Myocyte (in vitro differentiated cells): ENCODE data around the gene RASA3. TPM values are rescaled to one million over a fixed set of nuclear protein-coding genes. Genes with fewer than 3 reads are reported as not detected.
A peak's percentile ranks its signal among the peaks of the same experiment; 100 is the strongest.
"Not testable (repeated sequence)": the region's sequence is repeated elsewhere in the genome, so short reads cannot be mapped to it uniquely, and the experiment has no call there.

Experiments
- DNase-seq: peaks from one replicate; pipeline ENCODE4 v3.0.0-alpha.2; 2012; ENCODE audit warnings: low read depth
- polyA plus RNA-seq: library from polyadenylated mRNA; unstranded; fragments of >200 nt; gene quantifications from one replicate; pipeline ENCODE4 v1.2.1, GENCODE V29; 2012; ENCODE audit warnings: missing spikeins
- total RNA-seq: library from RNA; depleted of rRNA; stranded (reverse); fragments of >200 nt; gene quantifications from 2 replicates; pipeline ENCODE4 v1.2.3, GENCODE V29; 2014

Gene RASA3, protein sequence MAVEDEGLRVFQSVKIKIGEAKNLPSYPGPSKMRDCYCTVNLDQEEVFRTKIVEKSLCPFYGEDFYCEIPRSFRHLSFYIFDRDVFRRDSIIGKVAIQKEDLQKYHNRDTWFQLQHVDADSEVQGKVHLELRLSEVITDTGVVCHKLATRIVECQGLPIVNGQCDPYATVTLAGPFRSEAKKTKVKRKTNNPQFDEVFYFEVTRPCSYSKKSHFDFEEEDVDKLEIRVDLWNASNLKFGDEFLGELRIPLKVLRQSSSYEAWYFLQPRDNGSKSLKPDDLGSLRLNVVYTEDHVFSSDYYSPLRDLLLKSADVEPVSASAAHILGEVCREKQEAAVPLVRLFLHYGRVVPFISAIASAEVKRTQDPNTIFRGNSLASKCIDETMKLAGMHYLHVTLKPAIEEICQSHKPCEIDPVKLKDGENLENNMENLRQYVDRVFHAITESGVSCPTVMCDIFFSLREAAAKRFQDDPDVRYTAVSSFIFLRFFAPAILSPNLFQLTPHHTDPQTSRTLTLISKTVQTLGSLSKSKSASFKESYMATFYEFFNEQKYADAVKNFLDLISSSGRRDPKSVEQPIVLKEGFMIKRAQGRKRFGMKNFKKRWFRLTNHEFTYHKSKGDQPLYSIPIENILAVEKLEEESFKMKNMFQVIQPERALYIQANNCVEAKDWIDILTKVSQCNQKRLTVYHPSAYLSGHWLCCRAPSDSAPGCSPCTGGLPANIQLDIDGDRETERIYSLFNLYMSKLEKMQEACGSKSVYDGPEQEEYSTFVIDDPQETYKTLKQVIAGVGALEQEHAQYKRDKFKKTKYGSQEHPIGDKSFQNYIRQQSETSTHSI
- 32.1 and 36.0 TPM in 2 replicates for total RNA-seq
- 37.1 TPM for polyA plus RNA-seq

GRCh38 chr13:114132419-114133121 lies at the start of gene RASA3:
Gene RASA3, minus strand, starts transcription at chr13:114132623. Its CDS starts 134 bp downstream, at chr13:114132489.
- peak; percentile 85 for DNase-seq

DNA sequence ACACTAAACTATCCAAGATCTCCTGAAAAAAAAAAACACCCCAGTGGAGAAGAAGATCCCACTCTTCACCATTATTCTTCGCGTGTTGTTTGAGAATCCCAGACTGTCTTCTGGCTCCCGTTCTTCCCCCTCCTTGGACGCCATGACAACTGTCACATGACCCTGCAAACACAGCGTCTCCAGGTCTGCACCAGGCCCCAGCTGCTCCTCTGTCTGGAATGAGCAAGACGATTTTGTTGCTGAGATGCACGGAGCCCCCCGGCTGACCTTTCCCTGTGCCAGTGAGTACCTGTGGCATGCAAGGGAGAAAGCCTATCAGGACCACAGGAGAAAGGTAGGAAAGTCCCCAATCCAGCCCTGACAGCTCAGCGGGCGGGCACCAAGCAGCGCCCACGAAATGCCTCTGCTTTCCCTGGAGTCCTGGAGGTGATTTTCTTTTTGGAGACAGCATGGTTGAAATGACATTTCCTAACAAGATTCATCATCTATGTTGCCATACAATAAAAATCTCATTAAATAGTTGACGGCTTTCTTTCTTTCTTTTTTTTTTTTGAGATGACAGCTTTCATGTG lies 46.8 kb upstream of the RASA3 start, which contains the start of gene CFAP97D2:
CFAP97D2 (plus strand) TSS at position 171 of the 572 bp plus-strand sequence; CDS start at position 245, 74 bp downstream.
- DNase-seq, result no peak

DNA sequence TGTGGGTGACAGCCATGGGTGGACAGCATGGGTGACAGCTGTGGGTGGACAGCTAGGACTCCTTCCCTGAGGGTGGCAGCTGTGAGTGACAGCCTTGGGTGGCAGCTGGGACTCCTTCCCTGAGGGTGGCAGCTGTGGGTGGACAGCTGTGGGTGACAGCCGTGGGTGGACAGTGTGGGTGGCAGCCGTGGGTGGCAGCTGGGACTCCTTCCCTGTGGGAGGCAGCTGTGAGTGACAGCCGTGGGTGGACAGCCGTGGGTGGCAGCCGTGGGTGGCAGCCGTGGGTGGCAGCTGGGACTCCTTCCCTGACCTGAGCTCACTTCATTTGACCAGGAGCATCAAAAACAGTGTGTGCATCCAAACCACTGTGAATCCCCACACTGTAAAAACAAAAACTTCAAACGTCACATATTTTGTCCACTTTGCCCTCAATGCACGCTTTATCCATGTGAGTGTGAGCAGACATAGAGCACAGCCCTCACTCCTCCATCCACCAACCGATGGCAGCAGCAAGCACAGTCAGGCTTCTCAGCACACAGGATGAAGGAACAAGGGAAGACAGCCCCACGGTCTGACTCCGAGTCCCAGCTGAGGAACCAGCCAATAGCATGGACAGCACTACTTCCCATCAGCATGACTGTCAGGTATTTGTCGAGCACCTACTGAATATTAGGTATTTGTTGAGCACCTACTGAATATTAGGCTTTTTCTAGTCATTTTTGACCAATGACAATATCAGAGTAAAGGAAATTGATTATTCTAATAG lies 45.0 kb upstream of the RASA3 start:
- DNase-seq, result peak; percentile 31

DNA sequence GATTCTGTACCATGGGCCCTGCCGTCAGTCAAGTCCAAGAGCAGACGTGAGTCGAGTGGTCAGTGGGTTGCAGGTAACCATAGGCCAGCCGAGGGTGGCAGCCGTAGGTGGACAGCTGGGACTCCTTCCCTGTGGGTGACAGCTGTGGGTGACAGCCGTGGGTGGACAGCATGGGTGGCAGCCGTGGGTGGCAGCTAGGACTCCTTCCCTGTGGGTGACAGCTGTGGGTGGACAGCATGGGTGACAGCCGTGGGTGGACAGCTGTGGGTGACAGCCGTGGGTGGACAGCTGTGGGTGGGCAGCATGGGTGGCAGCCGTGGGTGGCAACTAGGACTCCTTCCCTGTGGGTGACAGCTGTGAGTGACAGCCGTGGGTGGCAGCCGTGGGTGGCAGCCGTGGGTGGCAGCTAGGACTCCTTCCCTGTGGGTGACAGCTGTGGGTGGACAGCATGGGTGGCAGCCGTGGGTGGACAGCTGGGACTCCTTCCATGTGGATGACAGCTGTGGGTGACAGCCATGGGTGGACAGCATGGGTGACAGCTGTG lies 44.0 kb upstream of the RASA3 start:
- DNase-seq, result not testable (repeated sequence)

DNA sequence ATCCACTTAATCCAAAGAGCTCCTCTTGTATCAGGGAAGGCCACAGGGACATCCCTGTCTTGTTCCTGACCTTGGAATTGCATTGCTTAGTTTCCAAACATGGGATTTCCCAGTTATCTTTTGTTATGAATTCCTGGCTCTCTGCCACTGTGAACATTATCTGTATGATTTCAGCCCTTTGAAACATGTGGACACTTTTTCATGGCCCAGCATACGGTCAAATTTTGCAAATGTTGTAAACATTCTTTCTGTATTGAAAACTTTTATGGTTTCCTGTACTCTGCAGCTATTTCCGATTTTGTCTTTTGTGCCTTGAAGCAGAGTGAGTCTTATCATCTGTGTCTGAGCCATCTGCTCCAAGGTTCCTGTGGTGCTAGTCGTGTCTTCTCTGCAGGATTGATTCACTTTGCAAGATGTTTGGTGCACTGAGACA lies 42.1 kb upstream of the RASA3 start:
- no peak for DNase-seq

DNA sequence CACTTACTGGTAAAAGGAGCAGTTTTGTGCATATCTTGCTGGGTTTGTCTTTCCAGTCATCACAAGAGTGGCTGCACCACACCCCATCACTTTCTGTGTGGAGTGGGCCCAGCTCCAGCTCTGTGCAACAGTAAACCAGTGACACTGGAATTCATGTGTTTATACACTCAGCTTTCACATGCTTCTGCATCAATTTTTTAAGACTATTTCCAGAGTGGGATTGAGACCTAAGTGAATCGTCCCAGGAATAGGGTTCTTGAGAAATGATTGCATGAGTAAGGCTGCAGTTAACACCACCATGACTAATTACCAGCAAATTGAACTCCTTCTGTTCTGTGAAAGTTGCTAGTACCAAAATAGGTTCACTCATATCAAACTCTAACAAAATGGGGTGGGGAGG lies 41.3 kb upstream of the RASA3 start:
- no peak for DNase-seq

DNA sequence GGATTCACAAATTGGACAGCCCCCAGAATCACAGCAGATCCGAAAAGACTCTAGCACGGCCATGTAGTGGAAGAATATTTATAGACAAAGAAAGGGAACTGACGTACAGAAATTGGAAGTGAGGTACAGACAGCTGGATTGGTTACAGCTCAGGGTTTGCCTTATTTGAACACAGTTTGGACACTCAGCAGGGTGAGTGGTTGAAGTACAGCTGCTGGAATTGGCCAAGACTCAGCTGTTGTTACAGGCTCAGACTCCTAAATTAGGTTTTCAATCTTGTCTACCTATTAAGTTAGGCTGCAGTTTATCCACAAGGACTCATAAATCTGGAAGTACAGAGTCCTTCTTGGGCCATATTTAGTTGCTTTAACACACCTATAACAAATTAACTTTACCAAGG lies 40.8 kb upstream of the RASA3 start:
- no peak for DNase-seq

- no peak for DNase-seq
Observed at GRCh38 chr13:114167885-114168284, 35.5 kb upstream of the RASA3 start.

DNA sequence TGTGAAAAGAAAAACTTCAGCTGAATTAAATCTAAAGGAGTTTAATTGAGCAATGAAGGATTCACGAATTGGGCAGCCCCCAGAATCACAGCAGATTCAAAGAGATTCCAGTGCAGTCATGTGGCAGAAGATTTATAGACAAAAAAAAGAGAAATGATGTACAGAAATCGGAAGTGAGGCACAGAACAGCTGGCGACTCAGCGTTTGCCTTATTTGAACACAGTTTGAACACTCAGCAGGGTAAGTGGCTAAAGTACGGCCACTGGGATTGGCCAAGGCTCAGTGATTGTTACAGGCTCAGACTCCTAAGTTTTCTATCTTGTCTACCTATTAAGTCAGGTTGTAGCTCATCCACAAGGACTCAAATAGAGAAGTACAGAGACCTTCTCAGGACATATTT lies 35.0 kb upstream of the RASA3 start:
- no peak for DNase-seq

DNA sequence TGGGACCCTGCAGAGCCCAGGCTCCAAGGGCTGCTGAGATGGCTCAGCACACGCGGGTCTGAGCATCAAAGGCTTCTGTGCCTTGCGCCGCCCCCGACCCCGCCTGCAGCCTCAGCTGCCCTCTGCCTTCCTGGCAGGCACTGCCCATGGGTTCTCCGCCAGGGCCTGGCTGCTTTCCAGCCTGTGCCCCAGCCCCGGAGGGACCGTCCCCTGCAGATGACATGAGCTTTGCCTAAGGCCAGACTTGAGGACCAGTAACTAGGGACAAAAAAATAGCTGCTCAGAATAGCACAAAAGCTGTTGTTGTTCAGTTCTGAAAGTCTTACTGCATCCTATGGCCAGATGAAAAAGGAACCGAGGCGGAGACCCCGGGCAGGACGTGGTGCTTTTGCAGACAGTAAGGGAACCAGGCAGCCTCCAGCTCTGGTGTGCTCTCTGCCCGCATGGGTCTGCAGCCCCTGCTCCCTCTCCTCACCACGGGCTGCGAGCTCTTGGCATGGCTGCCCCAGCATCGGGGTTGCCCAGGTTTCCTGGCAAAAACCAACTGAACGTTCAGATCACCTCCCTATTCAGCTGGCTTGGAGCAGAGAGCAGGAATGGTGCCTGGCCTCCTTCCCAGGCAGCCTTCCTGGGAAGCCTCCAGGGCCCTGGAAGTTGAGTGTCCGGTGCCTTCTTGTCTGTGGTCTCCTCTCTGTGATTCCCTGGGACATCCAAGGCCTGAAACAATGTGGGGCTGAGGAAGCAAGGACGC lies 34.1 kb upstream of the RASA3 start:
- DNase-seq, result no peak

- no peak for DNase-seq
Observed at GRCh38 chr13:114164681-114165429, 32.4 kb upstream of the RASA3 start.

GRCh38 chr13:114164053-114164452 lies 31.6 kb upstream of the RASA3 start:
- no peak for DNase-seq

- DNase-seq, result no peak
Observed at GRCh38 chr13:114162533-114162922, 30.1 kb upstream of the RASA3 start.

GRCh38 chr13:114161644-114162532 lies 29.5 kb upstream of the RASA3 start:
- DNase-seq, result peak; percentile 38

DNA sequence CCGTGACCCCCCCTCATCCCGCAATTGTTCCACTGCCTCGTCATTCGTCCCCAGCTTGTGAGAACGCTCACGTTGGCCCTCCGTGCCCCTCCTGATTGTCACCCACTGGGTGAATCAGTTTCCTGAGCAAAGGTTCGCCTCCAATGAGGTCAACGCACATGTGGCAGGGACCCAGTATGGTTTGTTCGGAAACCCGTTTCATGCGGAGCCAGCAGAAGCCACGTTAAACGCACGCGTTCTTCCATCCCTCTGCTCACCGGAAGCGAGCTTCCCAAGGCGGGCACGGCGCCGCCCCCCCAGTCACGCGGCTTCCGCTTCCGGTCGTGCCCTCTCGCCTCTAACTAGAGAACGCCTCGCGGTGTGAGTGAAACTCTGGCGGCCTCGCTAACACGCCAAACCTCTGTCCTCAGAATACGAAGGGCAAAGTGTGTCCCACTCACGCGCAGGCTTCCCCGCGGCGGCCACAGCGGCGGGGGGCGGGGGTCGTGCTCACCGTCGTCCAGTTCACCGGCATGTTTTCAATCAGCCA lies 28.7 kb upstream of the RASA3 start:
- no peak for DNase-seq

- DNase-seq, result not testable (repeated sequence)
Observed at GRCh38 chr13:114158869-114159666, 26.6 kb upstream of the RASA3 start.
